ENCODE measurements around the gene CEP295NL. TPM values are rescaled to one million over a fixed set of nuclear protein-coding genes. Genes with fewer than 3 reads are reported as not detected.

CEP295NL gene
- total and polyA plus RNA-seq, 8 donors: 0.21 to 5.1 (median 2.7) TPM

DNA sequence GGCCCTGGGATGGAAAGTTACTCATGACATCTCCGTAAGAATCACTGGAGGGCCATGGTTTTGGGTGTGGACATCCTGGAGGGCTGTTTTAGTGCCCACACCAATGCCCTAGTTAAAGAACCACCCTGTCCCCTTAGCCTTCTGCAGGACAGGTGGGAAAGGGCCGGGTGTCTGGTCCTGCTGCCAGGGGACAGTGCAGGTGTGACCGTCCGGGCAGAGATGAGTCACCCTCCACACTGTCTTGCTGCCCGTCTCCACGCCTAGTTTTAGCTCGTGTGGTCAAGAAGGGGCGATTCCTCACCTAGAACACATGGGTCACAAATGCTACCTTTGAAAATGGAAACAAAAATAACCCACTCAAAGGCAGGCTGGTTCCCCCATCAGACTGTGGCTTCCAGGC, 17.0 kb downstream of the CEP295NL start:
- FAIRE-seq (no peak), DNase-seq (no peak), ATAC-seq (no peak)
- Histone ChIP-seq H3K4me1 (peaks cover 4 to 13% (median 8%) of the 10 kb centered on the region in 3 donors), H3K27me3 (no peaks in the 10 kb centered on the region), H3K27ac (no peak overlapping the region), H3K4me3 (no peak overlapping the region), H3K36me3 (no peaks in the 10 kb centered on the region), H3K9me3 (no peaks in the 10 kb centered on the region)
- 86 to 90% methylated on average over 8 of the region's 8 CpGs for WGBS, 2 donors
- TF ChIP-seq, protein P1, sequence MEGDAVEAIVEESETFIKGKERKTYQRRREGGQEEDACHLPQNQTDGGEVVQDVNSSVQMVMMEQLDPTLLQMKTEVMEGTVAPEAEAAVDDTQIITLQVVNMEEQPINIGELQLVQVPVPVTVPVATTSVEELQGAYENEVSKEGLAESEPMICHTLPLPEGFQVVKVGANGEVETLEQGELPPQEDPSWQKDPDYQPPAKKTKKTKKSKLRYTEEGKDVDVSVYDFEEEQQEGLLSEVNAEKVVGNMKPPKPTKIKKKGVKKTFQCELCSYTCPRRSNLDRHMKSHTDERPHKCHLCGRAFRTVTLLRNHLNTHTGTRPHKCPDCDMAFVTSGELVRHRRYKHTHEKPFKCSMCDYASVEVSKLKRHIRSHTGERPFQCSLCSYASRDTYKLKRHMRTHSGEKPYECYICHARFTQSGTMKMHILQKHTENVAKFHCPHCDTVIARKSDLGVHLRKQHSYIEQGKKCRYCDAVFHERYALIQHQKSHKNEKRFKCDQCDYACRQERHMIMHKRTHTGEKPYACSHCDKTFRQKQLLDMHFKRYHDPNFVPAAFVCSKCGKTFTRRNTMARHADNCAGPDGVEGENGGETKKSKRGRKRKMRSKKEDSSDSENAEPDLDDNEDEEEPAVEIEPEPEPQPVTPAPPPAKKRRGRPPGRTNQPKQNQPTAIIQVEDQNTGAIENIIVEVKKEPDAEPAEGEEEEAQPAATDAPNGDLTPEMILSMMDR (IDR thresholded peaks at IDR 0.05): no peak
- intact Hi-C loops (cut with DNase I): no loop called here

DNA sequence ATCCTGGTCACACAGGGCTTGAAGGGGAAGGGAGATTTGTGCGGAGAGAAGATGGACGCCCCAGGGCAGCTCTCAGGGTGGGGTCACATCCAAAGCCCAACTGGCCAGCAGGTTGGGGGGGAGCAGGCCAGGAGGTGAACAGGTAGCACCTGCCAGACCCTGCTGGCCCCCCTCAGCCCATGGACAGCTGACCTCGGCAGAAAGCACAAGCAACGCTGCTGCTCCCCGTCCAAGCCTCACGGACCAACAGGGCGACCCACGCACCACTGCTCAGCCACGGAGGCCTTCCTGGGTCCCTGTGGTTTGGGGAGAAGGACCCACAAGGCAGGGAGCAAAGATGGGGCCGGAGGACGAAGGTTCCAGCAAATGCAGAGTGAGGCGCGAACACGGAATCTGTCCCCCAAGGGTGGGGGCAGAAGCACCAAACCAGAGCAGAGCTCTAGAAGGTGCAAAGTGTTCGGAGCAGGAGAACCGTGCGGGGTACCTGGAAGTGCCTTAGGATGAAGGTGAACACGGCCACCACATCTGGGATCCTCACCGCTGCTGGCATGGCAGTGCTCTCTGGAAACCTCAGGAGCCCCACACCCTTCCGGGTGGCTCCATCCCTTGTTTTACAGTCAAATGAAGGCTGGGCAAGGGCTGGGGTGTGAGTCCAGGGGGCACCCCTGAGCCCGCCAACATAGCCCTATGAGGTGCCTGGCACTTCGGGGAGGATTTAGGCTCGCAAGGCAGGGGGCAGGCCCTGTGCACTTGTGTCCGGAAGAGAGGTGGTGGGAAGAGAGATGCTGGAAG, 17.9 kb downstream of the CEP295NL start:
- intact Hi-C loops (cut with DNase I): no loop called here
- 94 to 95% methylated on average over 24 of the region's 24 CpGs for WGBS, 2 donors

DNA sequence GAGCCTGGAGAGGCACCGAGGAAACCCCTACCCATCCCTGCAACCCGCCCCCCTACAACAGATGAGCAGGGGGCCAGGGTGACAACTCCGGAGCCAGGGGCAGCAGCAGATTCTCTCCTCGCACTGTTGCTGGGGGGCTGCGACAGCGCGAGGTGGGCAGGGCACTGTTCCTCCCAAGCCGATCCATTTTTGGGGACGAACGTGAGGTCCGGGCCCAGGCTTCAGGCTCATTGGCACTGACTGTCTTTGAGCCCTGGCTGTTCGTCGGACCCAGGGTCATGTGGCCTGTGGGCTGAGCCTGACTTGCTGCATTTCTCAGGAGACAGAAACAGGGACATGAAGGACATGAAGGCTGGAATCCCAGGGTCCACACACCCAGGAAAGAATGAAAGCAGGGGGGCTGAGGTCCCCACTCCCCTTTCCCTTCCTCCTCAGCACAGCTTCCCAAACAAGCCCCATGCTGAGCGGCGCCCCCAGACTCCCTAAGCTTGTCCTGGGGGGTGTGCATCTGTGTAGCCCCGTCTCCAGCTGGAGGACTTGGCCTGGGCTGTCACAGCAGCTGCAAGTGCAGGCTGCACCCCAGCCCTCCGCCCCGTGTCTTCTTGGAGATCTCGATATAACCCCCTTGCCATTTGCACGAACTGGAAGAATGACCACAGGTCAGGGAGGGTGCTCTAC, 18.7 kb downstream of the CEP295NL start:
- H3K36me3 ChIP-seq: no peaks in the 10 kb centered on the region
- TF ChIP-seq, protein P1 (IDR thresholded peaks at IDR 0.05): no peak
- DNase-seq (peak in 1 of 6 donors; percentile 51), FAIRE-seq (no peak), ATAC-seq (no peak)
- no peaks in the 10 kb centered on the region for H3K27me3 ChIP-seq
- no peaks in the 10 kb centered on the region for H3K9me3 ChIP-seq
- H3K27ac ChIP-seq: peak overlapping the region; percentile 44 to 79 (median 72)
- peaks cover 4 to 11% (median 5%) of the 10 kb centered on the region in 3 donors for H3K4me1 ChIP-seq
- no peak overlapping the region for H3K4me3 ChIP-seq
- intact Hi-C loops (cut with DNase I): no loop called here
- 68 to 77% methylated on average over 20 of the region's 20 CpGs for WGBS, 2 donors

More for the DNA sequence above, 17.9 kb downstream of the CEP295NL start:
- DNase-seq (peak in 1 of 6 donors; percentile 58), FAIRE-seq (no peak), ATAC-seq (no peak)
- TF ChIP-seq, protein P1 (IDR thresholded peaks at IDR 0.05): no peak
- Histone ChIP-seq H3K36me3 (no peaks in the 10 kb centered on the region), H3K27ac (peak overlapping the region in 3 of 4 donors; percentile 44 to 79 (median 78)), H3K4me1 (peaks cover 4 to 13% (median 8%) of the 10 kb centered on the region in 3 donors), H3K27me3 (no peaks in the 10 kb centered on the region), H3K9me3 (no peaks in the 10 kb centered on the region), H3K4me3 (no peak overlapping the region)

DNA sequence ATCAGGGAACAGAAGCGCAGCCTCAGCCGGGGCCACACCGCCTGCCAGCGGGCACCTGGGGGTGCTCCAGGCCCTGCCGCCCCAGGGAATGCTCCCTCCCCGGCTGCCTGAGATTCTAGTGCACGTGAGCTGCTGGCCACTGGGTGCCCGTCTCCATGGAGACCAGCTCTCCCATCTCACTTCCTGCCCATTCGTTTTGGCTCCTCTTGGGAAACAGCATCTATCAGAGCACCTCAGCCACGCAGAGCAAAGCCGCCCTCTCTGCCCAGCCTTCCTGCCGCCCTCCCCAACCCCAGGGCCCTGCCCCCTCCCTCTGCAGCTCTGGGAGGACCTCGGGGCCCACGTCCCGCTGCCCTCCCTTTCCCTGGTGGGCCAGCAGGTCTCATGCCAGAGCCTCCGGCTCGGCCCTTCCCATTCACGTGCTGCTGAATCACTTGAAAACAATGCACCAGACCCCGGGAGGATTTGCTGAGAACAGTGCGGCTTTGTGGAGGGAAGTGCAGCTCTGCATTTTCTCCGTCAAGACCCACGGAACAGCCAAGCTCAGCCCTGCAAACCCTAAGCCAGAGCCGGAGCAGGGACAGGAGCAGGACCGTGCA, 19.4 kb downstream of the CEP295NL start:
- peaks cover 0 to 10% (median 4%) of the 10 kb centered on the region in 3 donors for H3K4me1 ChIP-seq
- FAIRE-seq: no peak
- H3K4me3 ChIP-seq: no peak overlapping the region
- ATAC-seq: peak; percentile 57 to 69 (median 63)
- TF ChIP-seq, protein P1 (IDR thresholded peaks at IDR 0.05): no peak
- no peaks in the 10 kb centered on the region for H3K36me3 ChIP-seq
- H3K9me3 ChIP-seq: no peaks in the 10 kb centered on the region
- 40 to 51% methylated on average over 22 to 24 of the region's 24 CpGs for WGBS, 2 donors
- DNase-seq: peak in 5 of 6 donors; percentile 51 to 64 (median 60)
- peak overlapping the region; percentile 44 to 79 (median 72) for H3K27ac ChIP-seq
- intact Hi-C loops (cut with DNase I): no loop called here
- no peaks in the 10 kb centered on the region for H3K27me3 ChIP-seq

Data from pancreas (tissue), 10 donors.